Upper lobe of right lung (tissue), 1 donor: ENCODE data around the gene SPATA6. TPM values are rescaled to one million over a fixed set of nuclear protein-coding genes. Genes with fewer than 3 reads are reported as not detected.
A peak's percentile ranks its signal among the peaks of the same experiment; 100 is the strongest.
"Not testable (repeated sequence)": the region's sequence is repeated elsewhere in the genome, so short reads cannot be mapped to it uniquely, and the experiment has no call there.

Experiments used
- ATAC-seq: fragments of 200-7000 bp; cut with Tn5 transposase; one replicate; pipeline ENCODE4 v1.9.1; 2020; ENCODE audit warnings: mild to moderate bottlenecking, moderate library complexity
- DNase-seq: peaks from one replicate; pipeline ENCODE4 v3.0.0-alpha.2; 2020
- H3K27ac ChIP-seq: fragments of 200-600 bp; one replicate; pipeline ENCODE4 v1.8.0; 2022
- H3K27me3 ChIP-seq: fragments of 200-600 bp; one replicate; pipeline ENCODE4 v1.8.0; 2022; ENCODE audit warnings: mild to moderate bottlenecking
- H3K36me3 ChIP-seq: fragments of 200-600 bp; one replicate; pipeline ENCODE4 v1.8.0; 2022
- H3K4me1 ChIP-seq: fragments of 200-600 bp; one replicate; pipeline ENCODE4 v1.8.0; 2022
- H3K4me3 ChIP-seq: fragments of 200-600 bp; one replicate; pipeline ENCODE4 v1.8.0; 2022; ENCODE audit warnings: mild to moderate bottlenecking
- H3K9me3 ChIP-seq: fragments of 200-600 bp; one replicate; pipeline ENCODE4 v1.8.0; 2022
- intact Hi-C: fragments of 100-400 bp; cut with DNase I; formaldehyde crosslinking; loops from one replicate; pipeline ENCODE4 v1.11.0; 2022
- total RNA-seq: library from RNA; stranded (reverse); fragmentation: NEBNext Ultra II Directional; extraction: Animal tissue kit (Norgen Biotek cat#: 25700); gene quantifications from one replicate; pipeline ENCODE4 v1.2.1, GENCODE V29; 2021
- TF ChIP-seq, protein P1 (sequence below): fragments of 200-600 bp; IDR thresholded peaks from one replicate; pipeline ENCODE4 v1.8.0; 2022; ENCODE audit warnings: antibody characterized with exemption
- donor health status: DM: no; HTN: yes; CAD: no; lungs with severe emphysema.

SPATA6 gene
- total RNA-seq, 1 donor from 2014 or later: 19.5 TPM

DNA sequence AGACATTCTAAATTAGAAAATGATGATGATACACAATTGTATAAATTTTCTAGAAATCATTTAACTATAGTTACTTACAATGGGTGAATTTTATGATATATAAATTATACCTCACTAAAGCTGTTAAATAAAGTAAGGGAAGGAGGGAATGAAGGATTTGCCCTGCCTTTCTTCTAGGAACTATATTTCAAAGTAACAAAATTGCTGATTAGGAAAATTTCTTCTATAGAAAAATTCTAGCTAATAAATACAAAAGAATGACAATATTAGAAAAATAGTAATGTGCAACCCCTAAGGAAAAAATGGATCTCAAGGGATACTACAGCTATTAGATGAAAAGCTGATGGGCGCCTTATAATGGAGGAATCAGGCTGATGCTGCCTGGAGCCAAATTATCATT lies 23.1 kb downstream of the SPATA6 start:
- Histone ChIP-seq H3K27me3 (no peaks in the 10 kb centered on the region), H3K4me3 (no peak overlapping the region), H3K27ac (no peak overlapping the region), H3K4me1 (no peaks in the 10 kb centered on the region), H3K36me3 (no peaks in the 10 kb centered on the region), H3K9me3 (no peaks in the 10 kb centered on the region)
- ATAC-seq: no peak
- DNase-seq: no peak
- intact Hi-C loops: no loop called here
- TF ChIP-seq, protein P1, sequence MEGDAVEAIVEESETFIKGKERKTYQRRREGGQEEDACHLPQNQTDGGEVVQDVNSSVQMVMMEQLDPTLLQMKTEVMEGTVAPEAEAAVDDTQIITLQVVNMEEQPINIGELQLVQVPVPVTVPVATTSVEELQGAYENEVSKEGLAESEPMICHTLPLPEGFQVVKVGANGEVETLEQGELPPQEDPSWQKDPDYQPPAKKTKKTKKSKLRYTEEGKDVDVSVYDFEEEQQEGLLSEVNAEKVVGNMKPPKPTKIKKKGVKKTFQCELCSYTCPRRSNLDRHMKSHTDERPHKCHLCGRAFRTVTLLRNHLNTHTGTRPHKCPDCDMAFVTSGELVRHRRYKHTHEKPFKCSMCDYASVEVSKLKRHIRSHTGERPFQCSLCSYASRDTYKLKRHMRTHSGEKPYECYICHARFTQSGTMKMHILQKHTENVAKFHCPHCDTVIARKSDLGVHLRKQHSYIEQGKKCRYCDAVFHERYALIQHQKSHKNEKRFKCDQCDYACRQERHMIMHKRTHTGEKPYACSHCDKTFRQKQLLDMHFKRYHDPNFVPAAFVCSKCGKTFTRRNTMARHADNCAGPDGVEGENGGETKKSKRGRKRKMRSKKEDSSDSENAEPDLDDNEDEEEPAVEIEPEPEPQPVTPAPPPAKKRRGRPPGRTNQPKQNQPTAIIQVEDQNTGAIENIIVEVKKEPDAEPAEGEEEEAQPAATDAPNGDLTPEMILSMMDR: no peak

DNA sequence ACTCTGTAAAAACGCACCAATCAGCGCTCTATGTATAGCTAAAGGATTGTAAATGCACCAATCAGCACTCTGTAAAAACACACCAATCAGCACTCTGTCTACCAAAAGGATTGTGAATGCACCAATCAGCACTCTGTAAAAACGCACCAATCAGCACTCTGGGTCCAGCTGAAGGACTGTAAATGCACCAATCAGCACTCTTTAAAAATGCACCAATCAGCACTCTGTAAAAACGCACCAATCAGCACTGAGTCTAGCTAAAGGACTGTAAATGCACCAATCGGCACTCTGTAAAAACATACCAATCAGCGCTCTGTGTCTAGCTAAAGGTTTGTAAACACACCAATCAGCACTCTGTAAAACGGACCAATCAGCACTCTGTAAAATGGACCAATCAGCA lies 27.8 kb downstream of the SPATA6 start:
- intact Hi-C loops, DNase-seq, H3K4me1 ChIP-seq: not testable (repeated sequence)

DNA sequence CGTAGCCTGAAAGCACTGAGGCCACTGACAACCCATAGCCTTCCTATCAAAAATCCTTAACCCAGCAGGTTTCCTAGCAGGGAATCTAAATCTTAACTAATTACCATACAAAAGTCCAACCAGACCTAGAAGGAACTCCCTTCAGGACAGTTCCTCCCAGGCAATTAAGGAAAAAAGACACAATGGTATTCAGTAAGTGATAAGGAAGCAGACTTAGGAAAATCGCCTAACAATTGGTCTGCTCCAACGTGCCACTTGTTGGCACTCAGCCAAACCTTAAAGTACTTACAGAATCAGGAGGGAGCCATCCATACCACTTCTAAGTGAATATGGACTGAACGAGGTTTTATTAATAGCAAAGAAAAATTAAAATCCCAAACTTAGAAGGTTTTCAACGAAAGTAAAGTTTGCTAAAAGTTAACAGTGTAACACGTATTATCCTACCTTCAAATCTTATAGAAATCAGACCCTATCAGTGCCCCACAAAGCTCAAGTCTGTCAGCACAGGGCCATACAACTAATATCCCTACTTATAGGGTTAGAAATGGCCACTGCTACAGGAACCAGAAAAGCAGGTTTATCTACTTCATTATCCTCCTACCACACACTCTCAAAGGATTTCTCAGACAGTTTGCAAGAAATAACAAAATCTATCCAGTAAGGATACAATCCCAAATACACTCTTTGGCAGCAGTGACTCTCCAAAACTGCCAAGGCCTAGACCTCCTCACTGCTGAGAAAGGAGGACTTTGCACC lies 29.0 kb downstream of the SPATA6 start:
- no peak for DNase-seq
- TF ChIP-seq, protein P1: no peak
- H3K4me1 ChIP-seq: no peaks in the 10 kb centered on the region
- no peaks in the 10 kb centered on the region for H3K36me3 ChIP-seq
- intact Hi-C loops: no loop called here
- ATAC-seq: no peak
- no peak overlapping the region for H3K4me3 ChIP-seq
- no peaks in the 10 kb centered on the region for H3K9me3 ChIP-seq
- no peak overlapping the region for H3K27ac ChIP-seq
- no peaks in the 10 kb centered on the region for H3K27me3 ChIP-seq

More for the DNA sequence above, 27.8 kb downstream of the SPATA6 start:
- not testable (repeated sequence) for ATAC-seq, H3K27me3 ChIP-seq, H3K27ac ChIP-seq, H3K4me3 ChIP-seq, H3K9me3 ChIP-seq, H3K36me3 ChIP-seq

DNA sequence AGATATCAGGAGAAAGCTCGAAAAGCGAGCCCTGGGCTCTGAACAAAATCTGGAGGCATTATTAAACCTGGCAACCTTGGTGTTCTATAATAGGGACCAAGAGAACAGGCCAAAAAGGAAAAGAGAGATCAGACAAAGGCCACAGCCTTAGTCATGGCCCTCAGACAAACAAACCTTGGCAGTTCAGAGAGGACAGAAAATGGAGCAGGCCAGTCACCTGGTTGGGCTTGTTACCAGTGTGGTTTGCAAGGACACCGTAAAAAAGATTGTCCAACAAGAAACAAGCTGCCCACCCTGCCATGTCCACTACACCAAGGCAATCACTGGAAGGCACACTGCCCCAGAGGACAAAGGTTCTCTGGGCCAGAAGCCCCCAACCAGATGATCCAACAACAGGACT lies 31.2 kb downstream of the SPATA6 start:
- H3K27ac ChIP-seq, H3K36me3 ChIP-seq, ATAC-seq, H3K9me3 ChIP-seq, DNase-seq, intact Hi-C loops, H3K4me1 ChIP-seq, H3K4me3 ChIP-seq, H3K27me3 ChIP-seq: not testable (repeated sequence)

DNA sequence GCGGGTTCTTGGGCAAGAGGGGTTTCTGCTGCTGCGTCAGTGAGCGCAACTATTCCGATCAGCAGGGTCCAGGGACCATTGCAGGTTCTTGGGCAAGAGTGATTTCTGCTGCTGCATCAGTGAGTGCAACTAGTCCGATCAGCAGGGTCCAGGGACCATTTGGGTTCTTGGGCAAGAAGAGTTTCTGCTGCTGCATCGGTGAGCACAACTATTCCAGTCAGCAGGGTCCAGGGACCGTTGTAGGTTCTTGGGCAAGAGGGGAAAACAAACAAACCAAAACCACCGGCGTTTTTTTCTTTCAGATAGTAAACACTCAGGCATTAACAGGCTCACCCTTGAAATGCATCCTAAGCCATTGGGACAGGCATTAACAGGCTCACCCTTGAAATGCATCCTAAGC lies 32.6 kb downstream of the SPATA6 start:
- Histone ChIP-seq H3K9me3 (no peaks in the 10 kb centered on the region), H3K36me3 (no peaks in the 10 kb centered on the region), H3K27ac (no peak overlapping the region), H3K4me3 (no peak overlapping the region), H3K4me1 (no peaks in the 10 kb centered on the region), H3K27me3 (no peaks in the 10 kb centered on the region)
- no peak for ATAC-seq
- DNase-seq: no peak
- TF ChIP-seq, protein P1: no peak
- intact Hi-C loops: no loop called here

DNA sequence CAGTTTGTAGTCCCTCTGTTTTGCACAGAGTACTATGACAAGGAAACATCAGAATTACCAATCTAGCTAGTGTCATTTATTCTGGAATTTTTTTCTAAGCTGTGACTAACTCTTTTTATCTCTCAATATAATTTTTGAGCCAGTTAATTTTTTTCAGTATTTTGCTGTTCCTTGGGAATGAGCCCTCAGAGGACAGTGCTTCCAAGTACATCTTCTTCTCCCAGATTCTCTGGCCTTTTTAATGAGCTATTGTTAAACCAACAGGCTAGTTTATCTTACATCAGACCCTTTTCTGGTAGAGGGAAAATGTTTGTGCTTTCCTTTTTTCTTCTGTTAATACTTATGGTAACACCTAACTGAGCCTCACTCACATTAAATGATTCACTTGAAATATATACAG lies 34.6 kb downstream of the SPATA6 start:
- DNase-seq, ATAC-seq, intact Hi-C loops, H3K27ac ChIP-seq, H3K27me3 ChIP-seq, H3K9me3 ChIP-seq, H3K4me3 ChIP-seq, H3K4me1 ChIP-seq, H3K36me3 ChIP-seq: not testable (repeated sequence)

DNA sequence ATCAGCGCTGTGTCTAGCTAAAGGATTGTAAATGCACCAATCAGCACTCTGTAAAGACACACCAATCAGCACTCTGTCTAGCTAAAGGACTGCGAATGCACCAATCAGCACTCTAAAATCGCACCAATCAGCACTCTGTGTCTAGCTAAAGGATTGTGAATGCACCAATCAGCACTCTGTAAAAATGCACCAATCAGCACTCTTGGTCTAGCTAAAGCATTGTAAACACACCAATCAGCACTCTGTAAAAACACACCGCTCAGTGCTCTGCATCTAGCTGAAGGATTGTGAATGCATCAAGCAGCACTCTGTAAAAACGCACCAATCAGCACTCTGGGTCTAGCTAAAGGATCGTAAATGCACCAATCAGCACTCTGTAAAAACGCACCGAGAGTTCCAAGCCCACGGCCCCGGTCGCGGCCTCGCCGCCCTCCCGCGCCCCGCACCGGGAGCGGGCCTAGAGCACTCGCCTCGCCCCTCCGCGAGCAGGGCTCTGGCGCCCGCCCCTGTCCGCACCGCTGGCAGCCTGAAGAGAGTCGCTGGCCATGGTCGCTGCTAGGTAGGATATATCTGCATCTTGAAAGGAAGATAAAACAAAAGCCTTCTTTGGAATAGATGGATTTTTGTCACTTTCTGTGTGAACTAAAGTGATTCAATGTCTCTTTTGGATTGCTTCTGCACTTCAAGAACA lies 36.5 kb downstream of the SPATA6 start:
- H3K27me3 ChIP-seq, H3K9me3 ChIP-seq, H3K4me3 ChIP-seq, H3K4me1 ChIP-seq, H3K27ac ChIP-seq, intact Hi-C loops, H3K36me3 ChIP-seq, DNase-seq: not testable (repeated sequence)
- peak; percentile 52 for ATAC-seq
